GM21825 (cell line): ENCODE measurements around the gene RNF150.

Source experiments
- ATAC-seq: cut with Tn5 transposase; IDR thresholded peaks from one replicate; pipeline ENCODE4 v1.9.1; 2021; ENCODE audit warnings: mild to moderate bottlenecking, moderate library complexity; ENCODE audit not compliant: unreplicated experiment

Gene RNF150

GRCh38 chr4:140930557-140930956 lies 202.7 kb downstream of the RNF150 start:
- no peak for ATAC-seq

GRCh38 chr4:140930011-140930410 lies 203.3 kb downstream of the RNF150 start:
- ATAC-seq = no peak

- ATAC-seq = no peak
Measured at GRCh38 chr4:140928880-140929279, 204.4 kb downstream of the RNF150 start.

- no peak for ATAC-seq
Measured at GRCh38 chr4:140926672-140927071, 206.6 kb downstream of the RNF150 start.

- no peak for ATAC-seq
Measured at GRCh38 chr4:140925417-140925816, 207.9 kb downstream of the RNF150 start.

- ATAC-seq = no peak
Measured at GRCh38 chr4:140924761-140925392, 208.4 kb downstream of the RNF150 start.

GRCh38 chr4:140906993-140907962 lies 226.0 kb downstream of the RNF150 start:
- no peak for ATAC-seq

- no peak for ATAC-seq
Measured at GRCh38 chr4:140904904-140905303, 228.4 kb downstream of the RNF150 start.

GRCh38 chr4:140903522-140904475 lies 229.5 kb downstream of the RNF150 start:
- ATAC-seq = no peak

- no peak for ATAC-seq
Measured at GRCh38 chr4:140901736-140902336, 231.4 kb downstream of the RNF150 start.

GRCh38 chr4:140893939-140894338 lies 239.3 kb downstream of the RNF150 start:
- ATAC-seq = no peak

GRCh38 chr4:140888054-140888453 lies 245.2 kb downstream of the RNF150 start:
- no peak for ATAC-seq

GRCh38 chr4:140887467-140887866 lies 245.8 kb downstream of the RNF150 start:
- ATAC-seq = no peak

- ATAC-seq = peak; percentile 90
Measured at GRCh38 chr4:140884431-140885058, 248.7 kb downstream of the RNF150 start.

GRCh38 chr4:140877781-140878180 lies 255.5 kb downstream of the RNF150 start:
- ATAC-seq = no peak

- ATAC-seq = no peak
Measured at GRCh38 chr4:140876615-140877364, 256.5 kb downstream of the RNF150 start.

GRCh38 chr4:140875746-140876452 lies 257.4 kb downstream of the RNF150 start:
- no peak for ATAC-seq

- ATAC-seq = no peak
Measured at GRCh38 chr4:140874056-140874455, 259.2 kb downstream of the RNF150 start.

- no peak for ATAC-seq
Measured at GRCh38 chr4:140871368-140871767, 261.9 kb downstream of the RNF150 start.
